MG63 (cell line): ENCODE measurements around the gene LSG1. TPM values are rescaled to one million over a fixed set of nuclear protein-coding genes. Genes with fewer than 3 reads are reported as not detected.
"Not testable (repeated sequence)": the region's sequence is repeated elsewhere in the genome, so short reads cannot be mapped to it uniquely, and the experiment has no call there.

Source experiments
- DNase-seq: peaks from one replicate; pipeline ENCODE4 v3.0.0-alpha.2; 2020
- H3K27me3 ChIP-seq: fragments of 250-450 bp; sonication (Bioruptor Pico); 2 replicates; pipeline ENCODE4 v1.5.1; 2020; ENCODE audit warnings: mild to moderate bottlenecking, moderate library complexity
- H3K36me3 ChIP-seq: fragments of 250-450 bp; sonication (Bioruptor Pico); 2 replicates; pipeline ENCODE4 v1.5.1; 2020; ENCODE audit warnings: mild to moderate bottlenecking, moderate library complexity
- H3K4me3 ChIP-seq: fragments of 250-450 bp; sonication (Bioruptor Pico); 2 replicates; pipeline ENCODE4 v1.5.1; 2020; ENCODE audit warnings: mild to moderate bottlenecking, moderate library complexity
- H3K9me3 ChIP-seq: fragments of 250-450 bp; sonication (Bioruptor Pico); 2 replicates; pipeline ENCODE4 v1.5.1; 2020; ENCODE audit warnings: mild to moderate bottlenecking, moderate library complexity
- total RNA-seq: library from RNA; depleted of rRNA; stranded (reverse); fragments of >200 nt; shearing (Covaris generic); gene quantifications from 2 replicates; pipeline ENCODE4 v1.2.3, GENCODE V29; 2014; ENCODE audit warnings: low replicate concordance

The LSG1 gene
- total RNA-seq, 1 experiment from 2014 or later, result 58.4 TPM

GRCh38 chr3:194637066-194637465 lies 34.9 kb downstream of the LSG1 start:
- Histone ChIP-seq H3K4me3 (no peak overlapping the region), H3K36me3 (peaks cover 41% of the 10 kb centered on the region), H3K27me3 (no peaks in the 10 kb centered on the region), H3K9me3 (no peaks in the 10 kb centered on the region; the same call in none of the 2 replicates)
- DNase-seq, result no peak

DNA sequence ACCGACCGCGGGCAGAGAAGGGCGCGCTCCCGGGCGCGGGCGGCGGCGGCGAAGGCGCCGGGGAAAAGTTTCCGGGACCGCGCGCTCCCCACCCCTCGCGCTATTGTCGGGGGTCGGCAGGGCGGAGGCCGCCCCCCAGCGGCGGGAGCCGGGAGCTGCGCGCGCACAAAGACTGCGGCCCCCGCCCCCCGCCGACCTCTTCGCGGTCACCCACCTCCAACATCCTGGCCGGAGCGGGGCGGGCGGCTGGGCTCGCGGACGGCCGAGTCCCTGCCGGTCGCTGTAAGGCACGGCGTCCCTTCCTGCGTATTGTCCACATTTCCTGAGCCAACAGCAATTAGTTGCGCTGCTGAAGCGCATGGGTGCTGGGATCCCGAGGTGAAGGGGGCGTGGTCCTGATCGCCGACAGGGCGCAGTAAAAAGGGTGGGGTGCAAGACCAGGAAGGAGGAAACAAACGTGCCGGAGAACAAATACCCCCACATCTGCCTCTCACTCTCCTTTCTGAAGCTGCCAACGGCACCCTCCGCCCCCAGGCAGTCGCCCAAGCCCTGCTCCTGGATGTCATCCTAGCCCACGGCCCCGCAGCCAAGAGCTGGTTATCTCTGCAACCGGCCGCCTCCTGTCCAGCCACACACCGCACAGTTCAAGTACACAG lies 38.5 kb downstream of the LSG1 start, which contains the start of gene TMEM44:
Gene TMEM44, minus strand, starts transcription at position 71 of the 656 bp plus-strand sequence. CDS start 204 bp downstream, outside the sequence.
- peak; percentile 94 for DNase-seq
- Histone ChIP-seq H3K9me3 (peaks cover 12% of the 10 kb centered on the region), H3K27me3 (no peaks in the 10 kb centered on the region), H3K4me3 (peak within 1 kb of the TSS; percentile 65), H3K36me3 (peaks cover 28% of the 10 kb centered on the region)

- Histone ChIP-seq H3K36me3 (peaks cover 31% of the 10 kb centered on the region), H3K4me3 (peak overlapping the region; percentile 65), H3K9me3 (peaks cover 12% of the 10 kb centered on the region), H3K27me3 (no peaks in the 10 kb centered on the region)
- peak; percentile 65 for DNase-seq
These were observed 39.1 kb downstream of the LSG1 start for GRCh38 chr3:194632809-194633348.

DNA sequence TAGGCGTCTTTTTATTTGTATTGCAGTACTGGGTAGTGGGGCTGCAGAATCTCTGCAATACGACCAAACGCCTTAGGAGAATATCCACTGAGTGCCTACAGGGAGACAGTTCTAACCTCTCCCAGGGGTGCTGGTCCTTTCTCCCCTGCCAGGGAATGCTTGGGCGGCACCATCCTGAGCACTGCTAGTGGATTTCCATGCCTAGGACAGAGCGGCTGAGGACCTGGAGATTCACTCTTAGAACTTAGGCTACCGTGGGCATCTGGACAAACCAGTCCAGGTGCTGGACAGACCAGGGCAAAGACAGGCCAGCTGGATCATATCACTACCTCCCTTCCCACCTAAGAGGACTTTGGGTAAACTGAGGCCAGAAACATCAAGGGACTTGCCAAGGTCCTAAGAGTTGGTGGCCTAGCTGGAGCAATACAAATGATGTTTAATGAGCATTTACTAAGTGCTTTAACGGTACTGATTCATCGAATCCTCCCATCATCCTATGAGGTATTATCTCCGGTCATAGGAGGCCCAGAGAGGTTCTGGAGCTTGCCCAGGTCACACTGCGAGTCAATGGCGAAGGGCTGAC lies 39.7 kb downstream of the LSG1 start:
- peaks cover 34% of the 10 kb centered on the region for H3K36me3 ChIP-seq
- DNase-seq, result no peak
- H3K27me3 ChIP-seq, result no peaks in the 10 kb centered on the region
- H3K9me3 ChIP-seq, result peaks cover 12% of the 10 kb centered on the region
- H3K4me3 ChIP-seq, result peak overlapping the region; percentile 65

- peaks cover 40% of the 10 kb centered on the region for H3K36me3 ChIP-seq
These were observed 40.3 kb downstream of the LSG1 start for GRCh38 chr3:194631696-194632095.

DNA sequence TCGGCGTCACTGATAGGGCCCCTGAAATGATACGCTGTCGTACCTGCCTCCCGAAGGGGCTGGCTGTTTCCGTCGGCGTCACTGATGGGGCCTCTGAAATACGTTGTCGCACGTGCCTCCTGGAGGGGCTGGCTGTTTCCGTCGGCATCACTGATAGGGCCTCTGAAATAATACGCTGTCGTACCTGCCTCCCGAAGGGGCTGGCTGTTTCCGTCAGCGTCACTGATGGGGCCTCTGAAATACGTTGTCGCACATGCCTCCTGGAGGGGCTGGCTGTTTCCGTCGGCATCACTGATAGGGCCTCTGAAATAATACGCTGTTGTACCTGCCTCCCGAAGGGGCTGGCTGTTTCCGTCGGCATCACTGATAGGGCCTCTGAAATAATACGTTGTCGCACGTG lies 41.3 kb downstream of the LSG1 start:
- Histone ChIP-seq H3K36me3 (peaks cover 48% of the 10 kb centered on the region), H3K9me3 (peaks cover 12% of the 10 kb centered on the region)
- H3K4me3 ChIP-seq, DNase-seq, H3K27me3 ChIP-seq: not testable (repeated sequence)

More at GRCh38 chr3:194631696-194632095, 40.3 kb downstream of the LSG1 start:
- Histone ChIP-seq H3K4me3 (no peak overlapping the region), H3K9me3 (peaks cover 12% of the 10 kb centered on the region), H3K27me3 (no peaks in the 10 kb centered on the region)
- no peak for DNase-seq

- Histone ChIP-seq H3K27me3 (no peaks in the 10 kb centered on the region), H3K4me3 (no peak overlapping the region), H3K9me3 (peaks cover 2% of the 10 kb centered on the region; the same call in 1 of the 2 replicates), H3K36me3 (peaks cover 67% of the 10 kb centered on the region)
- DNase-seq, result no peak
These were observed 47.0 kb downstream of the LSG1 start for GRCh38 chr3:194624956-194625355.

DNA sequence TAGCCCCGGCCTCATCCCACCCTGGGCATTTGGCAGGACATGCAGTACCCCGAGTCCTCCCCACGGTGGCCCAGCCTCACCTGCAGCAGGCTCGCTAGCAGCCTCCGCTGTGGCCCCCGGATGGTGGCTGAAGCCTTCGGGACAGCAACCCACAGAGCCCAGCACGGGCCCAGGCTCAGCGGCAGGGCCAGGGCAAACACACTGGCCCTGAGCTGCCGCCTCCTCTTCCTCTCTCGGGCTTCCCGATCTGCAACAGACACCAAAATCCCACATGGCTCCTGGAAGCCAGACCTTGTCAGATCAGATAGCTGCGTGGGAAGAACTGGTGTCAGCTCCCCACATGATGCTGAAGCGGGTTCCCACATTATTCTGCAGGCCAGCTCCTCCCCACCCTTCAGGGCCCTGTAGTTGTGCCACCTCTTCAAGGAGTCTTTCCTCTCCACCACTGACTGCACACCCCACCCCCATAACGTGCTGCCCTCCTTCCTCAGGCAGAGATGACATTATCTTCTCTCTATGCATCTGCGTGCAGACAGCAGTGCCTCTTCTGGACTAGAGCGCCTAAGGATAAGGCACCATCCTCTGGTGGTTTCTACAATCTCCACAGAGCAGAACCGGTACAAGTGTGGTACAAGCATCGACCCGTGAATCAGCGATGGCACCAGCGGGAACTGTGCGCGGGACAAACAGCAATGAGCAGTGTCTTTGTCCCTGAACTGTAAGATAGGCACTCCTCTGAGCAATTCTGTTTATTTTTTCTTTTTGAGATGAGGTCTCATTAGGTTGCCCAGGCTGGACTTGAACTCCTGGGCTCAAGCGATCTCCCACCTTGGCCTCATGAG lies 48.3 kb downstream of the LSG1 start:
- DNase-seq, result no peak
- H3K36me3 ChIP-seq, result peaks cover 72% of the 10 kb centered on the region
- H3K27me3 ChIP-seq, result no peaks in the 10 kb centered on the region
- no peaks in the 10 kb centered on the region for H3K9me3 ChIP-seq
- no peak overlapping the region for H3K4me3 ChIP-seq

GRCh38 chr3:194622621-194623340 lies 49.2 kb downstream of the LSG1 start:
- no peak for DNase-seq
- H3K27me3 ChIP-seq, result no peaks in the 10 kb centered on the region
- no peaks in the 10 kb centered on the region for H3K9me3 ChIP-seq
- no peak overlapping the region for H3K4me3 ChIP-seq
- peaks cover 68% of the 10 kb centered on the region for H3K36me3 ChIP-seq

DNA sequence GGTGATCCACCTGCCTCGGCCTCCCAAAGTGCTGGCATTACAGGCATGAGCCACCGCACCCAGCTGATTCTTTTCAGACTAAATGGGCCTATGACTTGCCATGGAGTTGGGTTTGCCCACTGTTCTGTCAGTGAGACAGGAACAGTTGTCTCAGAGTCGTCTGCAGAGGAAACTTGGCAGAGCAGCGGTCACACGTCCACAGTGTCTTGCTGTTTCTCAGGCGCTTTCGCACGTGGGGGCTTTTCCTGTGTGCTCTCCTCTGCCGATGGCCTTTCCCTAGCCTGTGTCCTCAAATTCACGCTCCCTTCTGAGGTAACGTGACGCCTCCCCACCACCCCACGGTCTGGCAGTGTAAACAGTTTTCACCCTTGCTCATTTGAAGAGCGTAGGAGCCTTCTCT lies 50.0 kb downstream of the LSG1 start:
- Histone ChIP-seq H3K4me3 (no peak overlapping the region), H3K9me3 (no peaks in the 10 kb centered on the region), H3K36me3 (peaks cover 64% of the 10 kb centered on the region), H3K27me3 (no peaks in the 10 kb centered on the region)
- DNase-seq, result no peak

DNA sequence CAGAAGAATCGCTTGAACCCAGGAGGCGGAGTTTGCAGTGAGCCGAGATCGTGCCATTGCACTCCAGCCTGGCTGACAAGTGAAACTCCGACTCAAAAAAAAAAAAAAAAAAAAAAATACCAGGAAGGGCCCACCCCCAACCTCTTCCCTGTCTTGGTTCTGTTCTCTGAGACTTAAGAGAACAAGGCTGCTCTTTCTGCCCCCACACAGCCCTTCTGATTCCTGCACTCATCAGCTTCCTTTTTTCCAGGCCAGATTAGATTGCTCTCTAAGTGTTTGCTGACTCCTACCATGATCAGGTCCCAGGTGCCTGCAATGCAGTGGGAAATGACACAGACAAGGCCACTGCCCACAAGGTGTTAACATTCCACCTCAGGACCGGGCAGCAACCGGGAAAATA lies 51.8 kb downstream of the LSG1 start:
- H3K9me3 ChIP-seq, result no peaks in the 10 kb centered on the region
- peaks cover 58% of the 10 kb centered on the region for H3K36me3 ChIP-seq
- DNase-seq, result no peak
- H3K27me3 ChIP-seq, result no peaks in the 10 kb centered on the region
- H3K4me3 ChIP-seq, result no peak overlapping the region

DNA sequence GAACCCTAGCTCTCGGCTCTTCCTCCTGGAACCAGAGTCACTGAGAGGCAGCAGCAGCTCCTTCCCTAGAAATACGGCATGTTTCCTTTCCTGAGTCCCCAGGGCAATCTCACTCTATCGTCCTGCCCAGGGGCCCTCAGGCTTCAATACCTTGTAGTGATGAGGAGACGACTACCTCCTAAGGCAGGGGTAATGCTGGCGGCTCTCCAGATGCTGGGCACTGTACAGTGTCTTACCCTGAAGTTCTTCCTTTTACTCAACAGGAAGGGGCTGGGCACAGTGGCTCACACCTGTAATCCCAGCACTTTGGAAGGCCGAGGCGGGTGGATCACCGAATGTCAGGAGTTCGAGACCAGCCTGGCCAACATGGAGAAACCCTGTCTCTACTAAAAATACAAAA lies 52.2 kb downstream of the LSG1 start:
- no peaks in the 10 kb centered on the region for H3K27me3 ChIP-seq
- DNase-seq, result no peak

GRCh38 chr3:194618858-194619608 lies 53.0 kb downstream of the LSG1 start:
- DNase-seq, result no peak
- H3K9me3 ChIP-seq, result no peaks in the 10 kb centered on the region

More for the DNA sequence above, 52.2 kb downstream of the LSG1 start:
- H3K9me3 ChIP-seq, result no peaks in the 10 kb centered on the region
- peaks cover 62% of the 10 kb centered on the region for H3K36me3 ChIP-seq
- H3K4me3 ChIP-seq, result no peak overlapping the region

DNA sequence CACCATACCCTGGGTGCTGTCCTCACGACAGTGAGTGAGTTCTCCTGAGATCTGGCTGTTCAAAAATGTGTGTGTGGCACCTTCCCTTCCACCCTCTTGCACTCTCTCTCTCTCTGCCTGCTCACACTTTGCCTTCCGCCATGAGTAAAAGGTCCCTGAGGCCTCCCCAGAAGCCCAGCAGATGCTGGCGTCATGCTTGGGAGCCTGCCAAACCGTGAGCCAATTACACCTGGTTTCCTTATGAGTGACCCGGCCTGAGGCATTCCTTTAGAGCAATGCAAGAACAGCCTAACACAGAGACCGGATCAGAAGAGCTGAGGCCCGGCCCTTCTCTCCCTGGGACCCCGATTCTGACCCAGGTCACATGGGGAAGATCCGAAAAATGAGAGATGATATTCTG lies 54.2 kb downstream of the LSG1 start:
- Histone ChIP-seq H3K4me3 (no peak overlapping the region), H3K27me3 (no peaks in the 10 kb centered on the region), H3K9me3 (no peaks in the 10 kb centered on the region), H3K36me3 (peaks cover 63% of the 10 kb centered on the region)
- DNase-seq, result peak; percentile 35

More at GRCh38 chr3:194618858-194619608, 53.0 kb downstream of the LSG1 start:
- H3K4me3 ChIP-seq, result no peak overlapping the region
- H3K27me3 ChIP-seq, result no peaks in the 10 kb centered on the region
- peaks cover 67% of the 10 kb centered on the region for H3K36me3 ChIP-seq

DNA sequence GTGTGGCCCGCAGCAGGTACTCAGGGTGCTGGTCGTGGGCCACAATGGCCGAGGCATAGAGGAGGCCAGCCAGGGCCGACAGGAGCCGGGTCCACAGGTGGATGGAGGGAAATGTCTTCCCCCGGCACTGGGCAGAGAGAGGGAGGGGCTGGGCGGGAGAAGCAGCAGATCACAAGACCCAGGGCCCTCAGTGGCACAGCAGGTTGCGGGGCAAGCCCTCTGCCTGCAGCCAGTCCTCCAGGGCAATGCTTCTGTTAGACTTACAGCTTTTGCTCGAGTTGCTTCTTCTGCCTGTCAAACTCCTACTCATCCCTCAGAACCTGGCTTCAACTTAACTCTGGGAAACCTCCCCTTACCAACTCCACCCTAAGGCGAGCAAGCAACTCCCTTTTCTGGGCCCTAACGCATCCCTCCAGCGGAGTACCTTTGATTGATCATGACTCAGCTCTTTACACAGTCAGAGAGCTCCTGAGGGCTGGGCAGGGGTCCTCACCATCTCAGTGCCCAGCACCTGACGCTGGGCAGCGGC lies 54.8 kb downstream of the LSG1 start:
- Histone ChIP-seq H3K9me3 (no peaks in the 10 kb centered on the region), H3K4me3 (no peak overlapping the region), H3K36me3 (peaks cover 61% of the 10 kb centered on the region), H3K27me3 (no peaks in the 10 kb centered on the region)
- DNase-seq, result no peak
